DND-41 (cell line): ENCODE measurements around the gene PSMD8.

Experiments
- CTCF ChIP-seq: IDR thresholded peaks from 2 replicates; pipeline ENCODE4 v1.5.1; 2012; ENCODE audit warnings: borderline replicate concordance, low read length, moderate library complexity, mild to moderate bottlenecking; ENCODE audit not compliant: poor library complexity, severe bottlenecking; ENCODE audit errors: extremely low read depth
- EZH2 ChIP-seq: IDR thresholded peaks from 3 replicates; pipeline ENCODE4 v1.6.1; 2012; ENCODE audit warnings: borderline replicate concordance, low read depth, mild to moderate bottlenecking, moderate library complexity, low read length, inconsistent platforms; ENCODE audit not compliant: severe bottlenecking

- TF ChIP-seq CTCF (no peak), EZH2 (no peak)
These were observed 49.9 kb downstream of the PSMD8 start for GRCh38 chr19:38424272-38424671.
